Inflammatory macrophage treated with lipopolysaccharide for 4 hours (primary cell): Measurements from ENCODE around the gene TTC33.

Experiments used
- DNase-seq: peaks from one replicate; pipeline ENCODE4 v3.0.0-alpha.2; 2020

TTC33 gene

GRCh38 chr5:40503439-40503838, 252.3 kb downstream of the TTC33 start:
- DNase-seq = peak; percentile 70

GRCh38 chr5:40502736-40503135, 253.0 kb downstream of the TTC33 start:
- DNase-seq = peak; percentile 91

GRCh38 chr5:40501711-40502444, 253.9 kb downstream of the TTC33 start:
- no peak for DNase-seq

- DNase-seq = peak; percentile 88
Measured at GRCh38 chr5:40499518-40500273, 256.1 kb downstream of the TTC33 start.

- peak; percentile 84 for DNase-seq
Measured at GRCh38 chr5:40499007-40499406, 256.8 kb downstream of the TTC33 start.

- no peak for DNase-seq
Measured at GRCh38 chr5:40497573-40497972, 258.2 kb downstream of the TTC33 start.

- DNase-seq = peak; percentile 74
Measured at GRCh38 chr5:40495237-40495635, 260.5 kb downstream of the TTC33 start.

GRCh38 chr5:40494631-40495236, 261.0 kb downstream of the TTC33 start:
- no peak for DNase-seq

- DNase-seq = peak; percentile 95
Measured at GRCh38 chr5:40492056-40492455, 263.7 kb downstream of the TTC33 start.

- no peak for DNase-seq
Measured at GRCh38 chr5:40491644-40492043, 264.1 kb downstream of the TTC33 start.

GRCh38 chr5:40490464-40491111, 265.2 kb downstream of the TTC33 start:
- DNase-seq = peak; percentile 97

GRCh38 chr5:40489421-40489820, 266.3 kb downstream of the TTC33 start:
- DNase-seq = no peak

GRCh38 chr5:40486437-40487275, 269.1 kb downstream of the TTC33 start:
- DNase-seq = peak; percentile 97

GRCh38 chr5:40485021-40485998, 270.5 kb downstream of the TTC33 start:
- peak; percentile 85 for DNase-seq

GRCh38 chr5:40484495-40484894, 271.3 kb downstream of the TTC33 start:
- peak; percentile 65 for DNase-seq

- no peak for DNase-seq
Measured at GRCh38 chr5:40483316-40483715, 272.4 kb downstream of the TTC33 start.

- DNase-seq = peak; percentile 21
Measured at GRCh38 chr5:40481241-40481640, 274.5 kb downstream of the TTC33 start.

GRCh38 chr5:40480392-40480791, 275.4 kb downstream of the TTC33 start:
- DNase-seq = no peak

GRCh38 chr5:40479939-40480338, 275.8 kb downstream of the TTC33 start:
- no peak for DNase-seq

GRCh38 chr5:40478766-40479165, 277.0 kb downstream of the TTC33 start:
- DNase-seq = no peak
